PFSK-1 (cell line): ENCODE measurements around the gene CAND2.

ENCODE experiments used
- POLR2AphosphoS5 ChIP-seq: IDR thresholded peaks from 2 replicates; pipeline ENCODE4 v1.6.1; 2012; ENCODE audit warnings: low read depth, mild to moderate bottlenecking, control low read depth, low read length, moderate library complexity
- SIN3A ChIP-seq: IDR thresholded peaks from 2 replicates; pipeline ENCODE4 v1.6.1; 2012; ENCODE audit warnings: mild to moderate bottlenecking, low read length, moderate library complexity, borderline replicate concordance; ENCODE audit not compliant: insufficient read depth
- TAF1 ChIP-seq: IDR thresholded peaks from 2 replicates; pipeline ENCODE4 v1.6.1; 2012; ENCODE audit warnings: low read length, control low read depth, borderline replicate concordance; ENCODE audit not compliant: insufficient read depth
- TF ChIP-seq, protein P1 (sequence below), 2 experiments: IDR thresholded peaks; 2 replicates each; pipeline versions ENCODE4 v1.6.1 to v1.8.0; 2011 to 2012; ENCODE audit warnings: low read depth in 2 of 2, low read length in 2 of 2, control low read depth in 1 of 2, inconsistent platforms in 1 of 2, mild to moderate bottlenecking in 1 of 2, moderate library complexity in 1 of 2; ENCODE audit not compliant: insufficient read depth in 1 of 2

DNA sequence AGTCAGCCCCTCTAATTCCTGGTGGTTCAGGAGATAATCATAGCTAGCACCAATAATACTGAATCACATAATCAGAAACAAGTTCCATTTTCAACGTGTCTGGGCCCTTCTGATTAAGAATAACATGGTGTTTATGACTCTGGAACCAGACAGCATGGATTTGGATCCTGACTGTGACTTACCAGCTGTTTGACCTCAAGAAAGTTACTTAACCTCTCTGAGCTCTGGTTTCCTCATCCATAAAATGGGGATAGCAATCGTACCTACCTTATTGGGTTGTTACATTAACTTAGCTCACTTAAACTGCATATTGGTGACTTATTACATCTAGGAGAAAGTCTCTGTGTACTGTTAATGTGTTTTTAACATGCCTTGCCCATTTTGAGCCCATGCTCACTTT is 26.7 kb upstream of the CAND2 start:
- TF ChIP-seq POLR2AphosphoS5 (no peak), SIN3A (no peak), TAF1 (no peak)
- TF ChIP-seq, protein P1, sequence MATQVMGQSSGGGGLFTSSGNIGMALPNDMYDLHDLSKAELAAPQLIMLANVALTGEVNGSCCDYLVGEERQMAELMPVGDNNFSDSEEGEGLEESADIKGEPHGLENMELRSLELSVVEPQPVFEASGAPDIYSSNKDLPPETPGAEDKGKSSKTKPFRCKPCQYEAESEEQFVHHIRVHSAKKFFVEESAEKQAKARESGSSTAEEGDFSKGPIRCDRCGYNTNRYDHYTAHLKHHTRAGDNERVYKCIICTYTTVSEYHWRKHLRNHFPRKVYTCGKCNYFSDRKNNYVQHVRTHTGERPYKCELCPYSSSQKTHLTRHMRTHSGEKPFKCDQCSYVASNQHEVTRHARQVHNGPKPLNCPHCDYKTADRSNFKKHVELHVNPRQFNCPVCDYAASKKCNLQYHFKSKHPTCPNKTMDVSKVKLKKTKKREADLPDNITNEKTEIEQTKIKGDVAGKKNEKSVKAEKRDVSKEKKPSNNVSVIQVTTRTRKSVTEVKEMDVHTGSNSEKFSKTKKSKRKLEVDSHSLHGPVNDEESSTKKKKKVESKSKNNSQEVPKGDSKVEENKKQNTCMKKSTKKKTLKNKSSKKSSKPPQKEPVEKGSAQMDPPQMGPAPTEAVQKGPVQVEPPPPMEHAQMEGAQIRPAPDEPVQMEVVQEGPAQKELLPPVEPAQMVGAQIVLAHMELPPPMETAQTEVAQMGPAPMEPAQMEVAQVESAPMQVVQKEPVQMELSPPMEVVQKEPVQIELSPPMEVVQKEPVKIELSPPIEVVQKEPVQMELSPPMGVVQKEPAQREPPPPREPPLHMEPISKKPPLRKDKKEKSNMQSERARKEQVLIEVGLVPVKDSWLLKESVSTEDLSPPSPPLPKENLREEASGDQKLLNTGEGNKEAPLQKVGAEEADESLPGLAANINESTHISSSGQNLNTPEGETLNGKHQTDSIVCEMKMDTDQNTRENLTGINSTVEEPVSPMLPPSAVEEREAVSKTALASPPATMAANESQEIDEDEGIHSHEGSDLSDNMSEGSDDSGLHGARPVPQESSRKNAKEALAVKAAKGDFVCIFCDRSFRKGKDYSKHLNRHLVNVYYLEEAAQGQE (IDR thresholded peaks at IDR 0.05; ENCODE audit: insufficient read depth in 1 of 2, low read depth in 2 of 2, low read length in 2 of 2) = no peak
